Activated CD4-positive, alpha-beta T cell treated with anti-CD3 and anti-CD28 coated beads for 24 hours (primary cell): ENCODE results near the gene CUL9.

ENCODE experiments used
- DNase-seq, 2 donors: peaks; one replicate each; pipeline ENCODE4 v3.0.0-alpha.2; 2020; ENCODE audit warnings: low read depth in 2 of 2

The CUL9 gene

DNA sequence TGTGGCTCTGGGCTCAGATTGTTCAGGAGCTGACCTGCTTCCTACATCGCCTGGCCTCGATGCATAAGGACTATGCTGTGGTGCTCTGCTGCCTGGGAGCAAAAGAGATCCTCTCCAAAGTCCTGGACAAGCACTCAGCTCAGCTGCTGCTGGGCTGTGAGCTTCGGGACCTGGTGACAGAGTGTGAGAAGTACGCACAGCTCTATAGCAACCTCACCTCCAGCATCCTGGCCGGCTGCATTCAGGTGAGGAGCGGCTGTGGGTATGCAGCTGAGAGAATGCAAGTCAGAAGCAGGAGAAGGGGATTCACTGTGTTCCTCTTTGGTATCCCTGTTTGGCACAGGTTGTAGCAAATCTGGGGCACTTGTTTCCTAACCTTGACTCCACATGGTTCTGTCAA lies 17.9 kb downstream of the CUL9 start:
- no peak for DNase-seq

DNA sequence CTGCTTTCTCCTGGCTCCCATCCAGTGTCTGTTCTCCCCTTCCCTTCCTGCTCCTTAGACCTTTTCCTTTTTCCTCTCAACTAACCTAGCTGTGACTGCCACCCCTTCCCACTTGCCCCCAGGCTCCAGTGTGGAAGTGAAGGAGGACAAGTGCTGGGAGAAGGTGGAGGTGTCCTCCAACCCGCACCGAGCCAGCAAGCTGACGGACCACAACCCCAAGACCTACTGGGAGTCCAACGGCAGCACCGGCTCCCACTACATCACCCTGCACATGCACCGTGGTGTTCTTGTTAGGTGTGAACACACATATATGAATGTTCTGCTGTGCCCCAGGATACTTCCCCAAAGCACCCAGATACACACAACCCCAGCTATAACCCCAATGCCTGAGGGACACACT lies 18.5 kb downstream of the CUL9 start:
- DNase-seq: no peak

DNA sequence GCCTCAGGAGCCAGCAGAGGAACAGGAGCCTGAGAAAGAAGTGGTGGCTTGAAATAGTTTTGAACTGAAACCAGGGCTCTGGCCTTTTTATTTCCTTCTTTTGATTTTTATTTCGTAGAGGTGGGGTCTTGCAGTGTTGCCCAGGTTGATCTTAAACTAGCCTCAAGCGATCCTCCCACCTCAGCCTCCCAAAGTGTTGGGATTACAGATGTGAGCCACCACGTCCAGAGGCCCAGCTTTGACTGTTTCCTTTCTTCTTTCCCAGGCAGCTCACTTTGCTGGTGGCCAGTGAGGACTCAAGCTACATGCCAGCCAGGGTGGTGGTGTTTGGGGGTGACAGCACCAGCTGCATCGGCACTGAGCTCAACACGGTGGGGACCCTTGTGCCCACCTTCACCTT lies 20.5 kb downstream of the CUL9 start:
- no peak for DNase-seq

DNA sequence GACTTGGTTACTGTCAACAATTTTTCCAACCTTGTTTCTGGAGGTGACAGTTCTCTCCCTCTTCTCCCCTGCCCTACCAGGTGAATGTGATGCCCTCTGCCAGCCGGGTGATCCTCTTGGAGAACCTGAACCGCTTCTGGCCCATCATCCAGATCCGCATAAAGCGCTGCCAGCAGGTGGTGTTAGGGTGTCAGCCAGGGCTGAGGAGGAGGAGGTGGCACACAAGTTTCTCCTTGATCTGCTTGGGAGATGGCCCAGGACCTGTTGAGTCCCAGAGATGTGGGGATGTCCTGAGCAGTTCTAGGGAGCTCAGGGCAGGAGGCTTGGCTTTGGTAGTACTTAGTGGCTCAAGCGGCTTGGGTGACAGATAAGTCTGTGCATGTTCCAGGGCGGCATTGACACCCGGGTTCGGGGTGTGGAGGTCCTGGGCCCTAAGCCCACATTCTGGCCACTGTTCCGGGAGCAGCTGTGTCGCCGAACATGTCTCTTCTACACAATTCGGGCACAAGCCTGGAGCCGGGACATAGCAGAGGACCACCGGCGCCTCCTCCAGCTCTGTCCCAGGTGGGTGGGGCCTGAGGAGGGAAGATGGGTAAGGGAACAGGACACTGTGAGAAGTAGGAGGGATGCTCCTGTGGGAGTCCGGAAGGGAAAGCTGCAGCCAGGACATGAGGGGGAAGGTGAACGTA lies 21.2 kb downstream of the CUL9 start:
- no peak for DNase-seq

DNA sequence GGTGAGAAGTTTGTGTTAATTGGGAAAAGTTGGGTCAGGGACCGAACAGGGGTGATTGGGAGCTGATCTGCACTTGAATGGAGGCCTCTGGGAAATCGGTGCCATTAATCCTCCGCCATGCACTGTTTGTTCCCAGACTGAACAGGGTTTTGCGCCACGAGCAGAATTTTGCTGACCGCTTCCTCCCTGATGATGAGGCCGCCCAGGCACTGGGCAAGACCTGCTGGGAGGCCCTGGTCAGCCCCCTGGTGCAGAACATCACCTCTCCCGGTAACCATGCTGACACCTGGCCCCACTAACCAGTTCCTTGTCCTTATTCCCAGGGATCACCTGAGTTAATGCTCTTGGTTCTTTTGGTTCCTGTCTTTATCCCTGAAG lies 21.7 kb downstream of the CUL9 start:
- no peak for DNase-seq

DNA sequence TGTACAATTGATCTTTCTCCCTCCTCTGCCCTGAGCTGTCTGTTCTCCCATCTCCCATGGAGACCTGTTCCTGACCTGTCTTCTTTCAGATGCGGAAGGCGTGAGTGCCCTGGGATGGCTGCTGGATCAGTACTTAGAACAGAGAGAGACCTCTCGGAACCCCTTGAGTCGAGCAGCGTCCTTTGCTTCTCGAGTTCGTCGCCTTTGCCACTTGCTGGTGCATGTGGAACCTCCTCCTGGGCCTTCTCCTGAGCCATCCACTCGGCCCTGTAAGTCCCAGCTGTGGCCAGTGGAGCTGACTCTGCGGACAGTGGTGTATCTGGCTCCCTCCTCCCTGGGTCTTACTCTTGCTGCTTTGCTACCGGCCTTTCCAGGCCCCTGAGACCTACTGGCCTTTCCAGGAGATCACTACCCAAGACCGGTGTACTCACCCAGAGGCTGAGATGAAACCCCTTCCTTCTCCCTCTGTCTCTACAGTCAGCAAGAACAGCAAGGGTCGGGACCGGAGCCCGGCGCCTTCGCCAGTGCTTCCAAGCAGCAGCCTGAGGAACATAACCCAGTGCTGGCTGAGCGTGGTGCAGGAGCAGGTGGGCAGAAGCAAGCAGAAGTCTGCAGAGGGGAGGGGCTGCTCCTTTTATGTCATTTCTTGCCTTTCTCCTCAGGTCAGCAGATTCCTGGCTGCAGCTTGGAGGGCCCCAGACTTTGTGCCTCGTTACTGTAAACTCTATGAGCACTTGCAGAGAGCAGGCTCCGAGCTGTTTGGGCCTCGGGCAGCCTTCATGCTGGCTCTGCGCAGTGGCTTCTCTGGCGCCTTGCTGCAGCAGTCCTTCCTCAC lies 22.5 kb downstream of the CUL9 start:
- DNase-seq: no peak

DNA sequence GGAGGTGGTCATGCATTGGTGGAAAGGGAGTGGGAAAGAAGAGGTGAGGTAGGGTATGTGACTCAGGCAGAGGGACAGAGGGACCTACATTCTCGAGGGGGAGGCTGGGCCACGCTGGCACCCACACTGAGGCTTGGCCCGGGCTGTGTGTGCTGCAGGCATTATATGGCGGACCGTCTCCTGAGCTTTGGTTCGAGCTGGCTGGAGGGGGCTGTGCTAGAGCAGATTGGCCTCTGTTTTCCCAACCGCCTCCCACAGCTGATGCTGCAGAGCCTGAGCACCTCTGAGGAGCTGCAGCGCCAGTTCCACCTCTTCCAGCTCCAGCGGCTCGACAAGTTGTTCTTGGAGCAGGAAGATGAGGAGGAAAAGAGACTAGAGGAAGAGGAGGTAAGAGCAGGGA lies 23.9 kb downstream of the CUL9 start:
- DNase-seq: no peak

DNA sequence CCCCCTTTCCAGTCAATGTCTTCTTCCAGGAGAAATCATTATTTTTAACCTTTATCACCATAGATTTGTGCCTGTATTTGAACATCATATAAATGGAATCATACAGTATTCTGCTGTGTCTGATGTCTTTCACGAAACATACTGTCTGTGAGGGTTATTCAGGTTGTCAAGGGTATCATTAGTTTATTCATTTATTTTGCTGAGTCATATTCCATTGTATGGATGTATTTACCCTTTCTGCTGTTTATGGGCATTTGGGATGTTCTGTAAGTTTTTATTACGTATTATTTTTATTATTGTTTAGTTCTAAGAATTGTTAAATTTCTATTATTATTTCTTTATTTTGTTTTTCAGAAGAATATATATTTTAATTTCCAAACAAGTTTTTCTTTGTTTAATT lies 25.3 kb downstream of the CUL9 start:
- DNase-seq: no peak

DNA sequence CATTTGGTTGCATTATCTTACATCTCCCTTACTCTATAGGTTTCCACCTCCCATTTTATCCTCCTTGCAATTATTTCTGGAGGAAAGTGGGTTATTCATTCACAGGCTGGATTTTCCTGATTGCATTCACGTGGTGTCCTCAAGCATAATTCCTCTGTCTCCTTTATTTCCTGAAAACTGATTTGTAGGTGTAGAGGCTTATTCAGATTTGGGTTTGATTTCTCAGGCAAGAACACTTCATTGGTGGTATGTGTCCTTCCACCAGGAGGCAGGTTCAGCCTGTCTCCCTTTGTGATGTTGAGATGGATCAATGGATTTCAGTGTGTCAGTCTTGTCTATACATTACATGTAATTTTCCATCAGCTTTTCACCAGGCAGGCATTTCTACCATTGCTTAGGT lies 30.0 kb downstream of the CUL9 start:
- DNase-seq: no peak

DNA sequence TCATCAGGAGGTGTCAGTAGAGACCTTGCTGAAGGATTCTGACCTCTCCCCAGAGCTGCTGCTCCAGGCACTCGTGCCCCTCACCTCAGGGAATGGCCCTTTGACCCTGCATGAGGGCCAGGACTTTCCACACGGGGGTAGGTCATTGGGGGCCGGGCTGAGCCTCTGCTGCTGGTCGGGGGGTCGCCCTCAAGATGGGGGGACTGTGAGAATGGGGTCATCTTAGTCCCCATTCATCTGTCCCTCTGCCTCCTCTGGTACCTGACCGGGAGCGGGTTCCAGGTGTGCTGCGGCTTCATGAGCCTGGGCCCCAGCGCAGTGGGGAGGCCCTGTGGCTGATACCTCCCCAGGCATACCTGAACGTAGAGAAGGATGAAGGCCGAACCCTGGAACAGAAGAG lies 31.4 kb downstream of the CUL9 start:
- DNase-seq: no peak

DNA sequence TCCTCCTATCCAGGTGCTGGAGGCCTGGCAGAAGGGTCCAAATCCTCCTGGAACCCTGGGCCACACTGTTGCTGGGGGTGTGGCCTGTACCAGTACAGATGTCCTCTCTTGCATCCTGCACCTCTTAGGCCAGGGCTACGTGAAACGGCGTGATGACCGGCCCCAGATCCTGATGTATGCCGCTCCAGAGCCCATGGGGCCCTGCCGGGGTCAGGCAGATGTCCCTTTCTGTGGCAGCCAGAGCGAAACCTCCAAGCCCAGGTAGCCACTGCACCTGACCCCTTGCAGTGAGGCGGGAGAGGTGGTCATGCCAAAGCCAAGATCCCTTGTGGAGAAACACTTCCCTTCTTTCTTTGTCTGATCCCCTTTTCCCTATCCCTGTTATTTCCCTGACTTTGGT lies 33.1 kb downstream of the CUL9 start:
- DNase-seq: no peak

DNA sequence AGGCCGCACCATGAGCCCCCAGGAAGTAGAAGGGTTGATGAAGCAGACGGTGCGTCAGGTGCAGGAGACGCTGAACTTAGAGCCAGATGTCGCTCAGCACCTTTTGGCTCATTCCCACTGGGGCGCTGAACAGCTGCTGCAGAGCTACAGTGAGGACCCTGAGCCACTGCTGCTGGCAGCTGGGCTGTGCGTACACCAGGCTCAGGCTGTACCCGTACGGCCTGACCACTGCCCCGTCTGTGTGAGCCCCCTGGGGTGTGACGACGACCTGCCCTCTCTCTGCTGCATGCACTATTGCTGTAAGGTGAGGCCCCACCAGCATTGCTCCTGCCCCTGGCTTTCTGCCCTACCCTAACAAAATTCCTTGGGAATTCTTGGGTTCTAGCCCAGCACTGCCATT lies 34.2 kb downstream of the CUL9 start:
- DNase-seq: no peak

DNA sequence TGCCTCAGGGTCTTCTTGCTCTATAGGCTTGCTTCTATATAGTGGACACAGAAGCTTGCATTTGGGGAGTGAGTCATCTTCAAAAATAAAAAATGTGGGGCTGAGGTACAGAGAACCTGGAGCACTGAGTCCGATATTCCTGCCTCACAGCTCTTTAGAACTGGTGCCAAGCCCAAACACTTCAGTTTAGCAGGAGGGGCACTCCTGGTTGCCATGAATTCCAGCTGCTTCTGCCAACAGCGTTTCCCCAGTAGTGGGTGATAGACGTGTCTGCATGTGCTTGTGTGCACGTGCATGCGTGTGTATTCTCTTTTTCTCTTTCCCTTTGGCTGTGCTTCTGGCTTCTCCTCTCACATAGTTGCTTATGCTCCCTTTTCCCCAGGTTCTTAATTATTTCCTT lies 35.4 kb downstream of the CUL9 start:
- DNase-seq: no peak

DNA sequence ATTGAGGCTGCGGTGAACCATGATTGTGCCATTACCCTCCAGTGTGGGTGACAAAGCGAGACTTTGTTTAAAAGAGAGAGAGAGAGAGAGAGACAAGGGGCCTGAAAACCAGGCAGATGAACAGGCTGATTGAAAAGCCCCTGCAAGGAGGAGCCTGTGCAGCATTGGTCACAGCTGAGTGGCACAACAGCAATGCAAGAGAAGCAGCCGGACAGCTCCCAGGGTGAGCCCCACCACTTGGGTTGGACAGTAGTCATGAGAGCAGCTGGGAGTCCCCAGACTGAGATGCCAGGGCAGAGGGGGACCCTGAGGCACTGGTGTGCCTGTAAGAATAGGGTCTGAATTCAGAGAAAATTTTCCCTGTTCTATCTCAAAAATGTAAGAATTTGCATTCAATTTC lies 37.1 kb downstream of the CUL9 start:
- no peak for DNase-seq

DNA sequence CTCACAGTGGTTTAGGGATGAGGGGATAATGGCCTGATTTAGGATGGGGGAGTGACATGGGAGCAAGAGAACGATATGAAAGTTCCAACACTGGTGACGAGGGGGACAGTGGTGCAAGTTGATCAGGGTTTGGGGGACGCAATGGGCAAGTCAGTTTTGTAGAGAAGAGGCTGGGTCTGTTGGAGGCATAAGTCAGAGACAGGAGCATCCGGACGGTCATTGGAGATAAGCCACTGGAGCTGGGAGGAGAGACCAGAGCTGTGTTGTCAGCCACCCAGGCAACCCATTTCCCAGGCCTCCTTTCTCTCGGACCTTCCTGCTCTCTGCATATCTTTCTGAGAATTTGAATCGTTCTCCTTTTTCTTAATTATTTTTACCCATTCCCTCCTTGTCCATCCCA lies 37.8 kb downstream of the CUL9 start:
- DNase-seq: no peak

DNA sequence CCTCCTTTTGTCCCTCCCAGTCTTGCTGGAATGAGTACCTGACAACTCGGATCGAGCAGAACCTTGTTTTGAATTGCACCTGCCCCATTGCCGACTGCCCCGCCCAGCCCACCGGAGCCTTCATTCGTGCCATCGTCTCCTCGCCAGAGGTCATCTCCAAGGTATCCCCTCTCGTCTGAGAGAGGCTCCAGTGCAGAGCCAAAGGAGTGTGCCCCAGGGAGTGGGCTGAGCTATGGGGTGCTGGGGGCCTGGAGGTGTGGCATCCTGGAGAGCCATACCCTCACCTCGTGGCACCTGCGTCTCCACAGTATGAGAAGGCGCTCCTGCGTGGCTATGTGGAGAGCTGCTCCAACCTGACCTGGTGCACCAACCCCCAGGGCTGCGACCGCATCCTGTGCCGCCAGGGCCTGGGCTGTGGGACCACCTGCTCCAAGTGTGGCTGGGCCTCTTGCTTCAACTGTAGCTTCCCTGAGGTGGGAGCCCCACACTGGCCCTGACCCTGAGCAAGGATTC lies 38.5 kb downstream of the CUL9 start:
- no peak for DNase-seq

DNA sequence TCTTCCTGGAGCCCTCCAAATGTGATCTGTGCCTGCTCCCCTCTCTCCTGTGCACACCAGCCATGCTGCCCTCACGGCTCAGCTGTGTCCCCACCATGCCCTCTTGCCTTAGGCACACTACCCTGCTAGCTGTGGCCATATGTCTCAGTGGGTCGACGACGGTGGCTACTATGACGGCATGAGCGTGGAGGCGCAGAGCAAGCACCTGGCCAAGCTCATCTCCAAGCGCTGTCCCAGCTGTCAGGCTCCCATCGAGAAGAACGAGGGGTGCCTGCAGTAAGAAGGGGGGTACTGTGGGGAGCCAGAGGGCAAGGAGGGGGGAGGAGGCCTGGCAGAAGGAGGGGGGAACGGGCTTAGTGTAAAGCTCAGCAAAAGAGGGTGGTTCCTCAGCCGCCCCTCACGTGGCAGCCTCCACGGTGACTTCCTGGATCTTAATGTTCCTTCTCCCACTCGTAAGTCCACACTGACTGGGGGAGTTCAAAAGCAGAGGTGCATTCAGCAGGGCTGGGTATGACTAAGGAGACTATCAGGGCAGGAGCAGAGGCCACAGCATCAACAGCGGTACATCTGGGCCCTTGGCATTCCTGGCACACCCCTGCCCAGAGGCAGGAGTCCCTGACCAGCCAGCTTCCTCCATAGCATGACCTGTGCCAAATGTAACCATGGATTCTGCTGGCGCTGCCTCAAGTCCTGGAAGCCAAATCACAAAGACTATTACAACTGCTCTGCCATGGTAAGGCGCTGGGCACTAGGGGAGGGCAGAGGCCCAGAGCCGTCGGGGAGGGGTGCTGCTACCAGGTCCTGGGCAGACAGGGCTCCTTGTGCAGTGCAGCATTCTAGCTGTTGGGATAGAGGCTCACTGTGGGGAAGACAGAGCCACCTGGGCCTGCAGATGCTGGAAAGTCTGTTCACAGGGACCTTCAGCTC lies 39.3 kb downstream of the CUL9 start:
- no peak for DNase-seq

DNA sequence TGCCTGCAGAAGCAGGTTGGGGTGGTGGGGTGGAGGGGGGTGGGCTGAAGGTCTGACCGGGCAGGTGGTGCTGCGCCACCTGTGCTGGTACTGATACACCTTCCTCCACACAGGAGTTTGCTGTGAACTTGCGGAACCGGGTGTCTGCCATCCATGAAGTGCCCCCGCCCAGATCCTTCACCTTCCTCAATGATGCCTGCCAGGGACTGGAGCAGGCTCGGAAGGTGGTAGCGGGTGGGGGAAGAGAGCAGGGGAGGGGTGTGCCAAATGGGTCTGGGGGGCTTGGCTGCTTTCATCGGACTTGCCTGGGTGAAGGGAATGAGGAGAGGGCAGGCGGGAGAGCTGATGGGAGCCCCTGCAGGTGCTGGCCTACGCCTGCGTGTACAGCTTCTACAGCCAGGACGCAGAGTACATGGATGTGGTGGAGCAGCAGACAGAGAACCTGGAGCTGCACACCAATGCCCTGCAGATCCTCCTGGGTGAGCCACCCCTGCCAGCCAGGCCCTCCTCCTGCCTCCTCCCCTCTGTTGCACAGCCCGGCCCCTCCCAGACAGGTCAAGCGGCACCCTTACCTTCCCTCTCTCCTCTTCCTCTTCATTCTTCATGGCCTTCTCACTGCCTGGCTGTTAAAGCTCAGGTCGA lies 40.5 kb downstream of the CUL9 start:
- DNase-seq: no peak

DNA sequence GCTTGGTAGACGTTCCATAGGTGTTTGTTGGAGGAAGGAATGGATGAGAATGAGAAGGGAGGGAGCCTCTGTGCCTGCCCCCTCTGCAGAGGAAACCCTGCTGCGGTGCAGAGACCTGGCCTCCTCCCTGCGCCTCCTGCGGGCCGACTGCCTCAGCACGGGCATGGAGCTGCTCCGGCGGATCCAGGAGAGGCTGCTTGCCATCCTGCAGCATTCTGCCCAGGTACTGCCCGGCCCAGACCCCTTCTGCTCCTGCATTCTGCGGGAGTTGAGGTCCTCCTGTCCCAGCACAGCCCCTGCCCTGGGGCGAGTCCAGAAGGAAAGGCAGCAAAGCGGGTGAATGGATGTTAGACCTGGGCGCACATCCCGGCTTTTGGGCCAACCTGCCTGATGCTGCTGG lies 41.2 kb downstream of the CUL9 start:
- DNase-seq: no peak

DNA sequence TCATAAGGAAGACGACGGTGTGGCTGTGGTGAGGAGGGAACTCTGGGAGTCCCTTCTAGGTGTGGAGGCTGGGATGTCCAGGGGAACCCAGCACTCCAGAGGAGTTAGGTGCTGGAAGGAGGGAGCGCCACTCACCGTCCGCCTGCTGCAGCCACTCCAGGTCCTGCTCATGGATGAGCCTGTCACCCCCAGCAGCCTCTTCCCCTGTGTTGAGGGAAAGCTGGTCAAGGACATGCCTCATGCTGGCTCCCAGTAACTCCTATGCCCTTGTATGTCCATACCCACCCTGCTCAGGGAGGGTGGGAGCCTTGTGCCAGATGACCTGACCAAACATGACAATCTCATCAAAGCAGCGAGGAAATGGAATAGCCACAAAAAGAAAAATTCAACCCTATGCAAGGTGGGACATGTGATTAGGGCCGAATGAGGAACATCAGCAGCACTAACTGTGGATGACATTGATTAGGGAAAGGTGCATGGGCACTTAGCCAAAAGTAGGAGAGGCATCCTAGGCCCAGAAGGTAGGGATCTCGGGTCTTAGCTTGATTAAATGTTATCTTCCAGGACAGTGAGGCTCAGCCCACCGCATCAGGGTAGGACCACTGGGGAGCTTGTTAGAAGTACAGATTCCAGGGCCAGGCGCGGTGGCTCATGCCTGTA lies 44.3 kb downstream of the CUL9 start:
- DNase-seq: no peak
